ENCODE measurements around the gene ADRM1.

Gene ADRM1

DNA sequence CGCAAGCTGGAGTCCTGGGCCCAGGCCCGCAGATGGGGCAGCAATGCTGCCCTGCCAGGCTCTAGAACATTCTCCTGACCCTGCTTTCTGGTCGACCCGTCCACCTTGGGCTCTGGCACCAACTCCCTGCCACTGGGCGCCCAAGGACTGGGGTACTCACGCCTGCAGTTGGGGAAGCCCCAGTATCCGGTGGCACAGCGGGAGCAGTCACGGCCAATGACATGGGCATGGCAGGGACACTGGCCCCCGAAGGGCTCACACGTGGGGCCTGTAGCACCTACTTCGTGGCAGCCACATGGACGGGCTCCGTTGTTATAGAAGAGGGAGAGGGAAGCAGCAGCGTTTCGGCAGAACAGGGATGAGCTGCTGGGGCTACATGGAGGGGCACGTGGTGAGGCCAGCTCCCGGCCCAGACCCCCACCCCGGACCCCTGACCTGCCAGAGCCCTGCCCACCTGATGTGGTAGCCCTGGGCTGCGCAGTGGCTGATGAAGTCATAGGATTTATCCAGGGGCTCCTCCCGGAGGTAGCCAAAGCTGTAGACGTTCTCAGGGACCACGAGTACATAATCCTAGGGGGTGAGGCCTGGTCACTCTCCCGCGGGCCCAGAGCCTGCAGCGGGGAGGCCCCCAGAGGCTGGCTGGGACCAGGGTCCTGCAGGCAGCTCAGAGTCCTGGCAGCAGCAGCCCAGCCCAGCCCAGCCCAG lies 26.0 kb downstream of the ADRM1 start:
- POLR2A ChIA-PET: no interaction called here
- CTCF ChIA-PET: no interaction called here
- TF ChIP-seq CTCF (IDR thresholded peaks at IDR 0.05; ENCODE audit: control extremely low read depth, extremely low read depth, low read depth, missing control alignments): no peak
- no peak for DNase-seq (ENCODE audit: extremely low spot score)

DNA sequence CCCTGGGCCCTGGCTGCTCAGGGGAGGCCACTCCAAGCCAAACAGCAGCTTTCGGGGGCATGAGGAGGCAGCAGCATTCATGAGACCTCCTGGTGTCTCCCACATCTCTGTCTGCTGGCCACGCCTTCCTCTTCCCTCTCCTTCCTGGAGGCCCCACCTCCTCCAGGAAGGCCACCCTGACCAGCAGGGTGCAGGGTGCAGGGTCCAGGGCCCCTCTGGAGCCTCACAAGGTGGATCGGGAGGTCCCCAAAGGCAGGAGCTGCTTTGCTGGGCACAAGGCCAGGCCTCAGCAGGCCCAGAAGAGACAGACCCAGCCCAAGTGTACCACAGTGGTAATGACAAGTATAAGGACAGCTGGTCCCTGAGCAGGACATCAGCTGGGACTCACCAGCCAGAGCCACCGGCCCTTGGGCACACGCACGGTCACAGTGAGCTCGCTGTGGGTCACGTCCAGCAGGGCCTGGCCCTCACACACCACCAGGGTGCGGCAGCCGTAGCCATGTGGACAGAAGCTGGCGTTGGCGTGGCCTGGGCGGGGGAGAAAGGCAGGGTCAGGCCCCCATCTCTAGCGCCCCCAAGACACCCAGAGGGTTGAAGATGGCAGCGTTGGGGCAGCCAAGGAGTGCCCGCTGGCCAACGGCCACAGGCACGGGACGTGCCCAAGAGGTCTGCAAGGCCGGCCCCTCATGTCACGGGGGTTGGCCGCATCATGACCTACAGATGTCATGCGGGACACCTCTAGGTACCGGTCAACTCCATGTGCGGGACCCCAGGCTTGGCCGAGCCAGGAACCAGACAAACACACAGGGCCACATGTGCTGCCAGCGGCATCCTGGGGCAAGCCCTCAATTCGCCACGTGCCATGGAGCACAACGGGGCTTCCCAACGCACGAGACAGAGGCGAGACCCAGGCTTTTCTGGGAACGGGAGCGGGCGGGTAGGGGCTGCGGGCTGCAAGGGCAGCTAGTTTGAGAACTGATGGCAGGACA lies 26.9 kb downstream of the ADRM1 start:
- TF ChIP-seq CTCF (IDR thresholded peaks at IDR 0.05; ENCODE audit: control extremely low read depth, extremely low read depth, low read depth, missing control alignments): no peak
- no peak for DNase-seq (ENCODE audit: extremely low spot score)
- CTCF ChIA-PET: no interaction called here
- POLR2A ChIA-PET: no interaction called here

- ChIA-PET CTCF (no interaction called here), POLR2A (no interaction called here)
- DNase-seq (ENCODE audit: extremely low spot score): no peak
- TF ChIP-seq CTCF (IDR thresholded peaks at IDR 0.05; ENCODE audit: control extremely low read depth, extremely low read depth, low read depth, missing control alignments): no peak
Observed at GRCh38 chr20:62330576-62331317, 27.9 kb downstream of the ADRM1 start.

DNA sequence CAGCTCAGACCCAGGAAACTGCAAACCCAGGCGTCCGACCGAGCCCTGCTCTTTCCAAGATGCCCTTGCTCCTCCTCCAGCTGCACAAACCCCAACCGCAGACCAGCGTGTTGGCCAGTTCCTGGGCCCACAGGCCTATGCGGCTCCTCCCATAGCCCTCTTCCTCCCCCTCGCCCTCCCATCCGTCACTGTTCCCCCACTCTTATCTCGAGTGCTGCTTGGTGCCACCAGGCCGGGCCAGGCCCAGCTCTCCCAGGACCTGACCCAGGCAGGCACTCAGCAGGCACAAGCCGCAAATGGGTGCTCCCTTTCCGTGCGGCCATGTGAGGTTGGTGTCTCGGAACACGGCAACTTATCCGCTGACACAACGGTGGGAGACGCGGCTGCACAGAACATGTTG lies 28.6 kb downstream of the ADRM1 start:
- no peak for DNase-seq (ENCODE audit: extremely low spot score)
- ChIA-PET CTCF (no interaction called here), POLR2A (no interaction called here)
- no peak for TF ChIP-seq CTCF (IDR thresholded peaks at IDR 0.05; ENCODE audit: control extremely low read depth, extremely low read depth, low read depth, missing control alignments)

DNA sequence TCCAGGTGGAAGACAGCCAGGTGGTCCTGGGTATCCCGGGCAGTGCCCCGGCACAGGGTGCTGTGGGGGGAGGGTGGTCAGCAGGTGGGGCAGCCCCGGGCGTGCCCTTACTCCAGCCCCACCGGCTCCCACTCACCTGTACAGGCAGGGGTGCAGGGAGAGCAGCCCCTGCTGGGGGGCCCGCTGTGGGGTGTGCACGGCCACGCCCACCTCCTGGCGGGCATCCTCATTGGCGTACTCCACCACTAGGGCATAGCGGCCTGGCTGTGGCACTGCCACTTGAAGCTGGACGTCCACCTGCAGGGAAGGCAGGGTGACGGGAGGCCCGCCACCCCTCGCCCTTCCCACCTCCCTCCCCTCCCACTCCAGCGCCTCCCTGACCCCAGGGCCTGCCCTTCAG lies 29.6 kb downstream of the ADRM1 start:
- DNase-seq (ENCODE audit: extremely low spot score): no peak
- CTCF ChIA-PET: no interaction called here
- no peak for TF ChIP-seq CTCF (IDR thresholded peaks at IDR 0.05; ENCODE audit: control extremely low read depth, extremely low read depth, low read depth, missing control alignments)
- POLR2A ChIA-PET: no interaction called here

- ChIA-PET CTCF (no interaction called here), POLR2A (no interaction called here)
- no peak for DNase-seq (ENCODE audit: extremely low spot score)
- no peak for TF ChIP-seq CTCF (IDR thresholded peaks at IDR 0.05; ENCODE audit: control extremely low read depth, extremely low read depth, low read depth, missing control alignments)
Observed at GRCh38 chr20:62332989-62333819, 30.4 kb downstream of the ADRM1 start.
